ENCODE results near the gene DNAJC18.

The DNAJC18 gene

GRCh38 chr5:139379626-139380449 lies 59.5 kb downstream of the DNAJC18 start:
- Mint-ChIP-seq H3K4me1 (ENCODE audit: low read depth) (peaks cover 7% of the 10 kb centered on the region), H3K9me3 (no peaks in the 10 kb centered on the region), H3K4me3 (no peak overlapping the region), H3K27me3 (peaks cover 6% of the 10 kb centered on the region), H3K36me3 (ENCODE audit: low read depth) (peaks cover 9% of the 10 kb centered on the region), H3K27ac (no peak overlapping the region)
- intact Hi-C loops (cut with micrococcal nuclease) = no loop called here

GRCh38 chr5:139378941-139379361 lies 60.4 kb downstream of the DNAJC18 start:
- Mint-ChIP-seq H3K27ac (no peak overlapping the region), H3K36me3 (ENCODE audit: low read depth) (peaks cover 15% of the 10 kb centered on the region), H3K9me3 (no peaks in the 10 kb centered on the region), H3K27me3 (peaks cover 5% of the 10 kb centered on the region), H3K4me3 (no peak overlapping the region), H3K4me1 (ENCODE audit: low read depth) (no peaks in the 10 kb centered on the region)
- intact Hi-C loops (cut with micrococcal nuclease) = no loop called here

DNA sequence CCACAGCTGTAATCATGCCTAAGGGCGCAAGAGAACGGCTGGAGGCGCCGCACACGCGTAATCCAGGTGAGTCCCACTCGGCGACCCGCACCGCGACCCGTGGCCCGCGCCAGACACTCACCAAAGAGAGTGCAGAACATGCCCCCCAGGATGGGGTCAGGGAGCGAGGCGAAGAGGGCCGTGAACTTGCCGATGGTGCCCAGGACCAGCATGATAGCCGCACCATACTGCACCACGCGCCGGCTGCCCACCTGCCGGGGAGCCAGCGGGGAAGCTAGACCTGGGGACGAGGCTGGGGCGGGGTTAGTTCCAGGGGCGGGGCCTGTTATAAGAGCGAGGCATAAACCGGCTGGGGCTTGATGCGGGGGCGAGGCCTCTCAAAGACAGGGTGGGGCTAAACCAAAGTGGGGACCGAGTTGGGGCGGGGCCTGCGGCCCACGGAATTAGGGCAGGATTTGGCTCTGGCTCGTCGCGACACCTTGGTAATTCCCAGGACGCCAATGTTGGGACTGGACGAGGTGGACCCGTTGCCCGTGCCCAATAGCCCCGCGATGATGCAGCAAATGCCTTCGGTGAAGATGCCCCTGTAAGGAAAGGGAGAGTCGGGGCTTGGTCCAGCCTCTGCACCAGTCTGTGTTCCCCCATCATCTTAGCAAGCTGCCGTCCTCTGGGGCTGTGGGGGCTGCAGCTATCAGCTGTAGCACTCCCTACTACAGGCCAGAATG lies 61.1 kb downstream of the DNAJC18 start:
- Mint-ChIP-seq H3K4me3 (no peak overlapping the region), H3K36me3 (ENCODE audit: low read depth) (peaks cover 22% of the 10 kb centered on the region), H3K4me1 (ENCODE audit: low read depth) (no peaks in the 10 kb centered on the region), H3K27me3 (peaks cover 5% of the 10 kb centered on the region), H3K27ac (no peak overlapping the region), H3K9me3 (no peaks in the 10 kb centered on the region)
- intact Hi-C loops (cut with micrococcal nuclease) = no loop called here

GRCh38 chr5:139377226-139377625 lies 62.1 kb downstream of the DNAJC18 start:
- Mint-ChIP-seq H3K4me1 (ENCODE audit: low read depth) (no peaks in the 10 kb centered on the region), H3K27ac (no peak overlapping the region), H3K36me3 (ENCODE audit: low read depth) (peaks cover 32% of the 10 kb centered on the region), H3K4me3 (no peak overlapping the region), H3K9me3 (no peaks in the 10 kb centered on the region), H3K27me3 (peaks cover 5% of the 10 kb centered on the region)
- intact Hi-C loops (cut with micrococcal nuclease) = no loop called here

DNA sequence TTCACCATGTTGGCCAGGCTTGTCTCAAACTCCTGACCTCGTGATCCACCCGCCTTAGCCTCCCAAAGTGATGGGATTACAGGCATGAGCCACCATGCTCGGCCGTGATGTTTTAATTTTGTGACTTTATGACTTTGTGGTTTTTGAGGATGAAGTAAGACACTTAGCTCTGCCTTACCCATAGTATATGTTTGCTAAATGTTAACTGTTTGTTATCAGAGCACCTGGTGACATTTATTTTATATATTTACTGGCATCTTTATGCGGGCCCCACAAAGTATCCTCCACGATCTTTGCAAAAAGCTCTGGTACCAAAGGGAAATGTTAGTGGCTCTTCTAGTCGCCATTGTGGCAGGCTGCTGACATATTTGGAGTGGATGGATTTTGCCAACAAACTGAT lies 63.0 kb downstream of the DNAJC18 start:
- H3K27me3 Mint-ChIP-seq = peaks cover 5% of the 10 kb centered on the region
- intact Hi-C loops (cut with micrococcal nuclease) = no loop called here
- H3K9me3 Mint-ChIP-seq = no peaks in the 10 kb centered on the region
- no peak overlapping the region for H3K4me3 Mint-ChIP-seq
- no peaks in the 10 kb centered on the region for H3K4me1 Mint-ChIP-seq (ENCODE audit: low read depth)
- no peak overlapping the region for H3K27ac Mint-ChIP-seq
- H3K36me3 Mint-ChIP-seq (ENCODE audit: low read depth) = peaks cover 40% of the 10 kb centered on the region

- peaks cover 5% of the 10 kb centered on the region for H3K27me3 Mint-ChIP-seq
- peaks cover 49% of the 10 kb centered on the region for H3K36me3 Mint-ChIP-seq (ENCODE audit: low read depth)
- no peak overlapping the region for H3K4me3 Mint-ChIP-seq
- H3K27ac Mint-ChIP-seq = no peak overlapping the region
- H3K4me1 Mint-ChIP-seq (ENCODE audit: low read depth) = no peaks in the 10 kb centered on the region
- intact Hi-C loops (cut with micrococcal nuclease) = no loop called here
- H3K9me3 Mint-ChIP-seq = no peaks in the 10 kb centered on the region
These were observed 64.4 kb downstream of the DNAJC18 start for GRCh38 chr5:139374909-139375308.

GRCh38 chr5:139371482-139372435 lies 67.6 kb downstream of the DNAJC18 start:
- peaks cover 70% of the 10 kb centered on the region for H3K36me3 Mint-ChIP-seq (ENCODE audit: low read depth)

GRCh38 chr5:139369181-139369580 lies 70.1 kb downstream of the DNAJC18 start:
- Mint-ChIP-seq H3K27ac (no peak overlapping the region), H3K27me3 (no peaks in the 10 kb centered on the region), H3K9me3 (no peaks in the 10 kb centered on the region), H3K36me3 (ENCODE audit: low read depth) (peaks cover 90% of the 10 kb centered on the region), H3K4me3 (no peak overlapping the region), H3K4me1 (ENCODE audit: low read depth) (no peaks in the 10 kb centered on the region)
- intact Hi-C loops (cut with micrococcal nuclease) = no loop called here

More at GRCh38 chr5:139371482-139372435, 67.6 kb downstream of the DNAJC18 start:
- Mint-ChIP-seq H3K27ac (no peak overlapping the region), H3K27me3 (no peaks in the 10 kb centered on the region), H3K9me3 (no peaks in the 10 kb centered on the region), H3K4me1 (ENCODE audit: low read depth) (no peaks in the 10 kb centered on the region), H3K4me3 (no peak overlapping the region)
- intact Hi-C loops (cut with micrococcal nuclease) = no loop called here

DNA sequence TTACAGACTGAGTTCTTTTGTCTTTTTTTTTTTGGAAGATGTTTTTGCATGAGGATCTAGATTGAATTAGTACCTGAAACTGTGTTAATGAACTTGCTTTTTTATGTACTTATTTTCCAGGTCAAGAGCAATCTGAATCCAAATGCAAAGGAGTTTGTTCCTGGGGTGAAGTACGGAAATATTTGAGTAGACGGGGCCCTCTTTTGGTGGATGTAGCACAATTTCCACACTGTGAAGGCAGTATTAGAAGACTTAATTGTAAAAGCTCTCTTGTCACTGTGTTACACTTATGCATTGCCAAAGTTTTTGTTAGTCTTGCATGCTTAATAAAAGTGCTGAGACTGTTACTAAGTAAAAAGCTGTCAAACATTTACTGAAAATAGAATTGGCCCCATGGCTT lies 70.7 kb downstream of the DNAJC18 start:
- no peaks in the 10 kb centered on the region for H3K4me1 Mint-ChIP-seq (ENCODE audit: low read depth)
- H3K9me3 Mint-ChIP-seq = no peaks in the 10 kb centered on the region
- intact Hi-C loops (cut with micrococcal nuclease) = no loop called here
- peaks cover 90% of the 10 kb centered on the region for H3K36me3 Mint-ChIP-seq (ENCODE audit: low read depth)
- H3K4me3 Mint-ChIP-seq = no peak overlapping the region
- H3K27ac Mint-ChIP-seq = no peak overlapping the region
- H3K27me3 Mint-ChIP-seq = no peaks in the 10 kb centered on the region

- Mint-ChIP-seq H3K4me3 (no peak overlapping the region), H3K27ac (no peak overlapping the region), H3K36me3 (ENCODE audit: low read depth) (peaks cover 73% of the 10 kb centered on the region), H3K9me3 (no peaks in the 10 kb centered on the region), H3K27me3 (no peaks in the 10 kb centered on the region), H3K4me1 (ENCODE audit: low read depth) (peaks cover 6% of the 10 kb centered on the region)
- intact Hi-C loops (cut with micrococcal nuclease) = no loop called here
These were observed 74.9 kb downstream of the DNAJC18 start for GRCh38 chr5:139364466-139364865.

DNA sequence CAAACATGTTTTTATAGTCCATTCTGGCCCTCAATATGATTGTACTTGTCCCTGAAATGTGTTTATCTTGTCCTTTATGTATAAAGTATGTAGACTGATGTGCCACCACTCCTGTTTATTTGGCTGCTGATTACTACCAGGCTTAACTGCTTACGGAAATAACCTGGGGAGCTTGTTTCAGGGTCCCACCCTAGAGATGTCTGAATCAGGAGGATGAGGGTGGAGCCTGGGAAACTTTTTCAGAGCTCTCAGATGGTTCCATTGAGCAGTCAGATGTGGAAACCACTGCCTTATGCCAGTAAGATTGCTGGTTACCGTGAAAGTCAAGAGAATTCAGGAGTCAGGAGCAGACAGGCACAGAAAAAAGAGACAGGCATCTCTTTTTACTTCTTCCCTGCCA lies 75.4 kb downstream of the DNAJC18 start:
- Mint-ChIP-seq H3K4me3 (no peak overlapping the region), H3K27ac (no peak overlapping the region), H3K36me3 (ENCODE audit: low read depth) (peaks cover 72% of the 10 kb centered on the region), H3K9me3 (no peaks in the 10 kb centered on the region), H3K27me3 (no peaks in the 10 kb centered on the region), H3K4me1 (ENCODE audit: low read depth) (peaks cover 6% of the 10 kb centered on the region)
- intact Hi-C loops (cut with micrococcal nuclease) = no loop called here

DNA sequence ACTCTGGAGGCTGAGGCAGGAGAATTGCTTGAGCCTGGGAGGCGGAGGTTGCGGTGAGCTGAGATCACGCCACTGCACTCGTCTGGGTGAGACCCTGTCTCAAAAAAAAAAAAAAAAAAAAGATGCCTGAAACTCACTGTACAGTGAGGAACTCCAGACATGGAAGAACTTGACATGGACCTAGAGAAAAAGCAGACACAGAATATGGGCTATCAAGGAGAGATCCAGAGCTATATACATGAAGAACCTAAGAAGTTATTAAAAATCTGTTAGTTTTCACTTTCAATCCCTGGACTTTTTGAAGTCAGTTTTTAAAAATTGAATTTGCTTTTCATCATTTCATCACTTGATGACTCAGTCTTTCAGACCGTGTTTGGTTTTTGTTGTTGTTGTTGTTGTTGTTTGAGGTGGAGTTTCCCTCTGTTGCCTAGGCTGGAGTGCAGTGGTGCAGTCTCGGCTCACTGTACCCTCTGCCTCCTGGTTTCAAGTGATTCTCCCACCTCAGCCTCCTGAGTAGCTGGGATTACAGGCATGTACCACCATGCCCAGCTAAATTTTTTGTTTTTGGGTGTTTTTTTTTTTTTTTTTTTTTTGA lies 77.4 kb downstream of the DNAJC18 start:
- intact Hi-C loops (cut with micrococcal nuclease) = no loop called here
- Mint-ChIP-seq H3K4me3 (no peak overlapping the region), H3K9me3 (no peaks in the 10 kb centered on the region), H3K36me3 (ENCODE audit: low read depth) (peaks cover 70% of the 10 kb centered on the region), H3K4me1 (ENCODE audit: low read depth) (peaks cover 6% of the 10 kb centered on the region), H3K27me3 (no peaks in the 10 kb centered on the region), H3K27ac (no peak overlapping the region)

- H3K36me3 Mint-ChIP-seq (ENCODE audit: low read depth) = peaks cover 67% of the 10 kb centered on the region
- H3K27ac Mint-ChIP-seq = peak overlapping the region; percentile 6
- no peak overlapping the region for H3K4me3 Mint-ChIP-seq
- intact Hi-C loops (cut with micrococcal nuclease) = no loop called here
- no peaks in the 10 kb centered on the region for H3K9me3 Mint-ChIP-seq
- no peaks in the 10 kb centered on the region for H3K27me3 Mint-ChIP-seq
- peaks cover 6% of the 10 kb centered on the region for H3K4me1 Mint-ChIP-seq (ENCODE audit: low read depth)
These were observed 78.9 kb downstream of the DNAJC18 start for GRCh38 chr5:139360384-139360783.
